NCI-H2196 (cell line): Measurements from ENCODE around the gene TIPRL.
A peak's percentile ranks its signal among the peaks of the same experiment; 100 is the strongest.
"Not testable (repeated sequence)": the region's sequence is repeated elsewhere in the genome, so short reads cannot be mapped to it uniquely, and the experiment has no call there.

Source experiments
- DNase-seq: peaks from one replicate; lab custom pipeline; 2025; ENCODE audit not compliant: unreplicated experiment; lab: John Stamatoyannopoulos, UW

TIPRL gene

DNA sequence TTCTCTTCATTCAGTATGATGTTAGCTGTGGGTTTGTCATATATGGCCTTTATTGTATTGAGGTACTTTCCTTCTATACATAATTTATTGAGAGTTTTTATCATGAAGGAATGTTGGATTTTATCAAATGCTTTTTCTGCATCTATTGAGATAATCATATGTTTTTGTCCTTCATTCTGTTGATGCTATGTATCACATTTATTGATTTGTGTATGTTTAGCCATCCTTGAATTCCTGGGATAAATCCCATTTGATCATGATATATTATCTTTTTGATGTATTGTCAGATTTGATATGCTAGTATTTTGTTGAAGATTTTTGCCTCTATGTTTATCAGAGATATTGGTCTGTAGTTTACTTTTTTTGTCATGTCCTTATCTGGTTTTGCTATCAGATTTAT is 21.1 kb upstream of the TIPRL start:
- DNase-seq: no peak

DNA sequence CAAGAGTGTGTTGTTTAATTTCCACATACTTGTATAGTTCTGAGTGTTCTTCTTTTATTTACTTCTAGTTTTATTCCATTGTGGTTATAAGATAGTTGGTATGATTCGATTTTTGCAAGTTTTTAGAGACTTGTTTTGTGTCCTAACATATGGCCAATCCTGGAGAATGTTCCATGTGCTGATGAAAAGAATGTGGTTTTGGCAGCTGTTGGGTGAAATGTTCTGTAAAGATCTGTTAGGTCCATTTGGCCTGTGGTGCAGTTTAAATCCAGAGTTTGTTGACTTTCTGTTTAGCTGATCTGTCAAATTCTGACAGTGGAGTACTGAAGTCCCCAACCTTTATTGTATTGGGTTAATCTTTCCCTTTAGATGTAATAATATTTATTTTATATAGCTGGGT is 19.5 kb upstream of the TIPRL start:
- DNase-seq: no peak

DNA sequence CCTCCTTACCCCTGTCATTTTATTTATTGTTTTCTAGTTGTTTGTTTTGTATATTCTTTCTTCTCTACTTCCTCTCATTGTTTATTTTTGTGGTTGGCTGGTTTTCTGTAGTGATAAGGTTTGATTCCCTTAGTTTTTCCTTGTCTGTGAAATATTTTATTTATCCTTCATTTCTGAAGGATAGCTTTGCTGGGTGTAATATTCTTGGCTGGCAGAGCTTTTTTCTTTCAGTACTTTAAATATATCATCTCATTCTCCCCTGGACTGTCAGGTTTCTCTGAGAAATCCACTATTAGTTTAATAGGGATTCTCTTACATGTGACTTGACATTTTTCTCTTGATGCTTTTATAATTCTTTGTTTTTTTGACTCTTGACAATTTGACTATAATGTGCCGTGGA is 18.8 kb upstream of the TIPRL start:
- no peak for DNase-seq

DNA sequence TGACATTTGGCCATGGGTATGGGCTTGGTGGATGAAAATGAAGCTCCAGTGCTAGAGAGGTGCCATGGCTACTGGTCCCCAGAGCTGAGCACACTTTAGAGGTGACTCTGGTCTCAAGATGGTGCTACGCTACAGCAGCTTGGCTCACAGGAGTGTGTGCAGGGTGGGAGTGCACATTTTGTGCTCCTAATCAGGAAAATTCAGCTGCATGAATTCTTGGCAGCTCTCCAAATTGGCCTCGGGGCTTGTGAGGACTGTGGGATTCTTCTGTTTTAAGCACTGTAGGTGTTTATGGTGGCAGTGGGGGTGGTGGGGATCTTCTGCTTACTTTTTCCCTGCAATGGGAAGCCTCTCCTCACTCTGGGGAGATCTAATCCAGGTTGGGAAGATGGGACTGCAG is 17.3 kb upstream of the TIPRL start:
- DNase-seq: no peak

DNA sequence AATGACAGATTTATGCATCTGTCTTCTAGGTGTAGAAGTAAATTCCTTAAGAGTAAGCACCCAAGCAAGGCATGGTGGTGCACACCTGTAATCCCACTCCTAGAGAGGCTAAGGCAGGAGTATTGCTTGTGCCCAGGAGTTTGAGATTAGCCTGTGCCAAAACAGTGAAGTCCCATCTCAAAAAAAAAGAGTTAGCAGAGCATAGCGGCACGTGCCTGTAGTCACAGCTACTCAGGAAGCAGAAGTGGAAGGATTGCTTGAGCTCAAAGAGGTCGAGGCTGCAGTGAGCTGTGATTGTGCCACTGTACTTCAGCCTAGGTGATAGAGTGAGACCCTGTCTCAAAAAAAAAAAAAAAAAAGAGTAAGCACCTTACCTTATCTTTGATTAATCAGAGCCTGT is 15.1 kb upstream of the TIPRL start:
- DNase-seq: no peak

DNA sequence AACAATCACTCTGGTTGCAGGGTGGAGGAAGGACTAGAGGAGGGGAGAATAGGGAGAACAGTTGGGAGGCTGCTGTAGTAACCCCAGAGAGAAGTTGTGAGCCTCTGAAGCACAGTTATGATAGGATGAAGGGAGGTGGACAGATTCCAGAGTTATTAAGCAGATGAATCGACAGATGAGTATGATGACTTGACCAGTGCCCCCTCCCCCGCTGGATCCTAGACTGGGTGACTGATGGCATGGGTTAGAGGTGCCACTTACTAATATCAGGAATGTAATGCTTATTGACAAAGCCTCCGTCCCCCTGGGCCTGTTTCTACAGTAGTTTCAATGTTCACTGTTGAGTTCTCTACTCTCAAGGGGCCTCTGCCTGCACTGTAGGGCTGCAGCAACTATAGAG is 14.0 kb upstream of the TIPRL start:
- no peak for DNase-seq

DNA sequence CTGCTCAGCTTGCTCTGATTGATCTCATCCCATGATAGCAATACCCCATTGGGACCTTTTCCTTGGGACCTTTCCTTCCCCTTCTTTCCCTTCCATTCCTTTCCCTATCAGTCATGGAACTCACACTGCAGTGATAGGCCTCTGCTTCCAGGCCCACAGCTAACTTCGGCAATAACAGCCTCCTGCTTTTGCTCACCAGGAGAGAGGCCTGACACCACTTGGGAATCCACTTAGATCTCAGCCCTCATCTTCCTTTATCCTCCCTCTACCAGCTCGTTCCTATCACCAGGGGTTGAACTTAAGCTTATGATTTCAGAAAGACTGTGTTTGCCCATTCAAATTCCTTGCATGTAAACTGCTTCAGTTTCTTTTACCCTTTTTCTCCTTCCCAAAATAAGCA is 11.0 kb upstream of the TIPRL start:
- DNase-seq: no peak

DNA sequence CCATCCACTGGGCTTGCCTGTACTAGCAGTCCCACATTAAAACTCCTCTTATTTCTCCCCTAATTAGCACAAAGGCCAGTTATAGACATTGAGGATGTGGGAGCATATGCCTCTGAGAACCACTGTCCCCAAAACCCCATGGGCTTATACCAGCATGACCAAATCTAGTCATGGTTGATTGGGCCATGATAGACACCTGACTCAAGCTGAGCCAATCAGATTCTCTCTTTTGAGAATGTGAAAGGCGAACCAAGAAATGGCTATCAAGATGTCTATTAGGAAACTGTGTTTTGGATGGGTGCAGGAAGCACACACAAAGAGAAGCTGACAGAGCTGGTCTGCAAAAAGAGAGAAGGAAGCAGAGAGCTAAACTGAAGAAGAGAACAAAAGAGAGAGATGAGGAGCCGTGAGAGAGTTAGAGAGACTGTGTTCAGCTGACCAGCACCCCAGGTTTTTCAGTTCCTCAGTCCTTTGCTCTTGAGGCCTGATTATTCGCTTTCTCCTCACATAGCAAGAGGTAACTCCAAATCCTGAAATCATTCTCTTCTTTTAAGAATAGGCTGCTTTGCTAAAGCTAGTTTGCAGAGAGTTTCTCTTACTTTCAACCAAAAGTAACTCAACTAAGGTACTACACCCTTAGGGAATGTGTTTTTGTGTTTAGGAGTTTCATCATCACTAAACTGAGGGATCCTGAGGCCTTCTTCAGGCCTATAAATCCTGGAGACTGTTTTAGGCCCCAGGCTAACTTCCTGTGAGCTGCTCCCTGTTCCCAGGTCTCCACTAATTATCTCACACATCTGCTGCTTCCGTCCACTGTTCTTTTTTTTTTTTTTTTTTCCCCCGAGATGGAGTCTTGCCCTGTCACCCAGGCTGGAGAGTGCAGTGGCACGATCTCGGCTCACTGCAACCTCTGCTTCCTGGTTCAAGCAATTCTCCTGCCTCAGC is 7.9 kb upstream of the TIPRL start:
- no peak for DNase-seq

DNA sequence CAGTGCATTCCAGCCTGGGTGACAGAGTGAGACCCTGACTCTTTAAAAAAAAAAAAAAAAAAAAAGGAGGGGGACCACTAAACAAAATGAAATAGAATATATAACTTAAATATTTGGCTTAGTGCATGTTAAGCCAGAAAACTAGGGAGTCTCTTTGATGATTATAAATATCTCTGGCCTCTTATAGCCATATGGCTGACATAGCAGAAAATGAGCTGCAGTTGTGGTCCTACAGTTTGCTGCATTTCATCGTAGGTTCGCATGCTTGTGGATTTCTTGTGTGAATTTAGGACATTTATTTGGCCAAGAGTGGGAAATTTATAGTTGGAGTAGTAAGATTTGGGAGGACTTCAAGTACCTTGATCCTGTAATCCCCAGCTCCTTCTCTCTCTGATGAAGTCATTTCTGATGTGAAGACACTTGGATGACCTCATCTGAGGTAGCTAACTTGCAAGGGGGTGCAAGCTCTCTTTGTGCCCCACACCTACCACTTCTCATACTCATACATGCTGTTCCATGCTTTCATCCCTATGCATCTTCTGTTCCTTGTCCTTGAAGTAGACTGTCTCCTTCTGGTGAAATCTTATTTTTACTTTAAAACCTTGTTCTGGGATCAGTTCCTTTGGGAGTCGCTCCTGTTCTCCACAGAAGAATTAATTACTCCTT is 6.4 kb upstream of the TIPRL start:
- no peak for DNase-seq

DNA sequence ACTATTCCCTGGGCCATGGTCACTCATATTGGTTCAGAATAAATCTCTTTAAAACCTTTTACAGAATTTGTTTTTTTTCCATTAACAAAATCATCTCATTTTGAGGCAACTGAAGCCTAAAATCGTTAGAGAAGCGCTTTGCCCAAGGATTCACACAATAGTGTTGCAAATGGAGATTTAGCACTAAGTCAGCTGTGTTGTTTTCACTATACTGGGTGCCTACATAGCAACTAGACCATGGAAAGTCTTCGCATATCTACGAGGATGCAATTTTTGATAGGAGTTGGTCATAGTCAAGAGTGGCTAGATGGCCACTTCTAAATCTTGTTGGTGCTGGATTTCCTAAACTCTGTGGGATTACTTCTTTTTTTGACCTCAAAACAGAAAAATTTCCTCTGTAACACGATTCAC is 530 bp upstream of the TIPRL start:
- DNase-seq: peak; percentile 48

DNA sequence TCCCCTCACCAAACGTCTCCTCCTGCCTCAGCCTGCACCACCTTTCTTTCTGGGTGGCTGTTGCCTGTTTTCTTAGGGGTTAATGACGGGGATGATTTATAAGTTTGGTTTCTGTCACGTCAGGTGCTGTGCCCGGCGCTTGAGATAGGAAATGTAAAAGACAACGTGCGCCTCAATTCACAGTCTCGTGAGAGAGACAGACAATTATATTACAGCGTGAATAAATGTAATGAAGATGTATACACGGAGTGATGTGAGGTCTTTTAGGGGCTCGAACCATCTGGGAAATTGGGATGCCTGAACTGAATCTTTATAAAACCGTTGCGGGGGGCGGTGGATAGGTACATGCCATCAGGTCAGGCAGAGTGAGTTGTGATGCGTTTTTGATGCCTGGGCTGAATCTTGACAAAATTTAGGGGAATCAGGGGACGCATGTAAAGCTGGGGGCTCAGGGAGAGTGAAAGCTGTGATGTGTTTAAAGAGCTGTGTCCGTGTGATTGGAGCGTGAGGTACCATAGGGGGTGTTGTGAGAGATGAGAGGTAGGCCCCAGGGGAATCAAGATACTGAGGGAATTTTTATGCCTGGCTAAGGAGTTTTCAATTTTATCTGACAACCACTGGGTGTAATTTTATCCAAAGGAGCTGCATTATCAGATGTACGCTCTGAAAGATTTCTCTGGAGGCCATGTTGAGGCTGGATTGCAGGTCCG is 831 bp downstream of the TIPRL start:
- no peak for DNase-seq

DNA sequence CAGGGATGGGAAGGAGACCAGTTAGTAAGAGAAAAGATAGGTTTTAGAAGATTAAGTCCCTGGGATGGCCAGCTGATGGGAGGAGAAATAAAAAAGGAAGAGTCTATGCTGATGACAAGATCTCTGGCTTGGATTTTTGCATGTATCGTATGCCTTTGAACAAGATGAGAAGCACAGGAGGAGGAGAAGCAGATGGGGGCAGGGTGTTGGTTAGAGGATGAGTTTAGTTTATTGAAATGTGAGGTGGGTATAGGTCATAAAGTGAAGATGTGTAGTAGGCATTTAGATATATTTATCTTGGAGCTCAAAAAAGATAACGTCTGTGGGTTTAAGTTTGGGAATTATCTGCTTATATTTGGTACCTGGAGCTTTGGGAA is 1.4 kb downstream of the TIPRL start:
- DNase-seq: no peak

DNA sequence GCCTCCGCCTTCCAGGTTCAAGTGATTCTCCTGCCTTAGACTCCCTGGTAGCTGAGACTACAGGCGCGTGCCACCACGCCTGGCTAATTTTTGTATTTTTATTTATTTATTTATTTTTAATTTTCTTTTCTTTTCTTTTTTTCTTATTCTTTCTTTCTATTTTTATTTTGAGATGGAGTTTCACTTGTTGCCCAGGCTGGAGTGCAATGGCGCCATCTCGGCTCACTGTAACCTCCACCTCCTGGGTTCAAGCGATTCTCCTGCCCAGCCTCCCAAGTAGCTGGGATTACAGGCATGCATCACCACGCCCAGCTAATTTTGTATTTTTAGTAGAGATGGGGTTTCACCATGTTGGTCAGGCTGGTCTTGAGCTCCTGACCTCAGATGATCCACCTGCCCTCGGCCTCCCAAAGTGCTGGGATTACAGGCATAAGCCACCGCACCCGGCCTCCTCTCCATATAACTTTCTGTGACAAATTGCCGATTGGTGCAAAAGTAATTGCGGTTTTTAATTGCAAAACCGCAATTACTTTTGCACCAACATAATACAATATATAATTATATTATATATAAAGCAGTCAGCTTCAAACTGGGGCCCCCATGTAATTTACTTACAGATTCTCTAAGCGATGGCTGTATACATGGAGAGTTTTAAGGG is 2.4 kb downstream of the TIPRL start:
- DNase-seq: not testable (repeated sequence)

DNA sequence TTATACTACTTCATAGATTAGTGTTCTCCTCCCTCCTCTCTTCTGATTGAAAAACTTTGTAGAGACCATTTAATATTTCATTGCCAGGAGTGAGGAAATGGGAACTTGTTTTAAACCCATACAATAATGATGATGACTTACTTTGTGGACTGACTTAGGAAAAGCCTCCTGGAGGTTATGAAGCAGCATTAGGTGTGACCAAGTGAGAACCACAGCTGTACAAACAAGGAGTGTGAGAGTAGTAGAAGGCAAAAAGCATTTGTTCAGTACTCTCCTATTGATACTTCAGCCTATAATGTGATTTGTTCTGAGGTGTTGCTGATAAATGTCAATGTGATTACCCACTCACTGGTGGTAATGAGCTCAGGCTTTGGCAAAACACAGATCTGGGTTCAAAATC is 8.4 kb downstream of the TIPRL start:
- DNase-seq: no peak

DNA sequence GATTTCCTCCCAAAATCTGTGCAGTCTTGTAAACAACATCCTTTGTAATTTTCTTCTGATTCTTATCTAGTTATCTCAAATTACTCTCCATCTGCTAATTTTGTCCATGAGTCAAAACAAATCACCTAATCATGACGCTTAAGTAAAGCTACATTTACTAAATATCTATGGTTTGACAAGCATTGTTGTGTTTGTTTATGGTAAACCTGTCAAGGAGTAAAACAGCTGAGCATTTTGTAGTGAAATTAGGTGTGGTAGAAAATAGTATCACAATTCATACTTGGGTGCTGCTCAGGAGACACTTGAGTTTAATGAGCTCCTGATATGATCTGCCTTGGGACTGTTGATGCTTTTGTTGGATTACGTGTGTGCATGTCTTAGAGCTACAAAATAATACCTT is 11.6 kb downstream of the TIPRL start:
- no peak for DNase-seq

DNA sequence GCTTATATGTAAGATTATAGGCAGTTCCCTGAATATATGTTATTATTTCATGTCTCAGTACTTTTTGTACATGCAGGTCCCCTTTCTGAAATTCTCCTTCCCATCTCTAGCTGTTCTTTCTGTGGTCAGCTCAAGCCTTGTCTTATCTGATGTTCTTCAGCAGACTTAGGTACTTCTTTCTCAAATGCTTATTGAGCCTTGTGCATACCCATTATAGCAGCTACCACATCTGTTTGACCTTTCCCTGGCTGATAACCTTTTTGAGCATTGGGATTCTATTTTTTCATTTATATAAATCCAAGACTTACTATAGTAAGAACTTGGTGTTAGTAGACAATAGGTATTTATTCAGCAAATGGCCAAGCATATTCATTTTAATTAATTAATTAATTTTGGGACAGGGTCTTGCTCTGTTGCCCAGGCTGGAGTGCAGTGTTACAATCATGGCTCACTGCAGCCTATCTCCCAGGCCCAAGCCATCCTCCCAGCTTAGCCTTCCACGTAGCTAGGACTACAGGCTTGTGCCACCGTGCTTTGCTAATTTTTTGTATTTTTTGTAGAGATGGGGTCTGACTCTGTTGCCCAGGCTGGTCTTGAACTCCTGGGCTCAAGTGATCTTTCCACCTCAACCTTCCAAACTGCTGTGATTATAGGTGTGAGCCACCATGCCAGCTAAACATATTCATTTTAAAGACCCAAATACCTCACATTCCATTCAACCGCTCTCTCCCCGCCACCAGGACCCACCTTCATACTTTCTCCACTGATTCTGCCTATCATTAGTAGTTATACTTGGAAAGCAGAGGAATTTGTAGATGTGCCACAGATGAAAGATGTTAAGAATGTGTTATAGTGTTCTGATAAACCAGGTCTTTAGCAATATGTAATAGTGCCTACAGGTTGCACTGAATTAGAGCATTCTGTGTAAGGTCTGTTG is 16.7 kb downstream of the TIPRL start:
- DNase-seq: no peak

DNA sequence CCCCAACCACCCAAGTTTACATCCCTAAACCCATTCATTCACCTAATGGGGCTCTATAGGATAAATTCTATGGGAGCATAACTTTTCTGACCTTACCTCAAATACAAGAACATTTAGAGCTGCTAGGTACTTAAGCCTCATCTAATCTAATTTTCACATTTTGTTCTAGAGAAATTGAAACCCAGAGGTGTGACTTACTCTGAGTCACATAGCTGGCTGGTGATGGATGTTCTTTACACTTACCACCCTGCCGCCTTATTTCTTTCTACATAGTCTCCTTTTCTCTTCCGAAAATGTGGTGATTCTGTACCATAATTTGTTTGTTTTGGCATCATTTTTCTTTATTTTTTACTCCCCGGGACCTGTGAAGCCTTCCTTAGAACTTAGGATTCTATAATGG is 20.3 kb downstream of the TIPRL start:
- DNase-seq: no peak

DNA sequence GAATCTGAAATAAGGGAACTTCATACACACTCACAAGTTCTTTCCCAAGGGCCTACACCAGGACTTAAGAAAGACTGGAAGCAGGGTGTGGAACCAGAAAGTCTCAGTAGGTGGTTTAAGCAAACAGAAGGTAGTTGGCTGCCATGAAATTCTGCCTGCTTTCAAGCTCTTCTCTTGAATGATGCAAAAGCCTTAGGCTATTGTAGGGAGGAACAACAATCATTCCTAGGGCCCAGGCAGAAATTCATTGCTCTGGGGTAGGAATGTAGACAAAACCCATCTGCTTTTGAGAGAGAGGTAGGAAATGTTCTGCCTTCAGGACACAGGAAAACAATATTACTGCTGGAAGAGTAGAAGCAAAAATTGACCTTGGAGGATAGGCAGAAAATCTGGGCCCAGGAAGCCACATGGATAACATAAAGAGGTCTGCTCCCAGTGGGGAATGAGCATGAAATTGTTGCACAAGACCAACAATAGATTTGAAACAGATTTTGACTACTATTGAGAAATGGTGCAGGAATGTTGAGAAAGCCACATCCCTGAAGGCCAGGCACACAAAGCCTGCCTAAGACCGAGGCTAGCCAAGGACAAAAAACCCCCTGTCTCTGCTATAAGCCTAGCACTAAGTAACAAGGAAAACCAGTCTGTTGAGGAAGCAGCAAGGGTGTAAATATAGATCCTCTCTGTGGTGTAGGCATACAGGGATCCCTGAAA is 24.3 kb downstream of the TIPRL start:
- no peak for DNase-seq

DNA sequence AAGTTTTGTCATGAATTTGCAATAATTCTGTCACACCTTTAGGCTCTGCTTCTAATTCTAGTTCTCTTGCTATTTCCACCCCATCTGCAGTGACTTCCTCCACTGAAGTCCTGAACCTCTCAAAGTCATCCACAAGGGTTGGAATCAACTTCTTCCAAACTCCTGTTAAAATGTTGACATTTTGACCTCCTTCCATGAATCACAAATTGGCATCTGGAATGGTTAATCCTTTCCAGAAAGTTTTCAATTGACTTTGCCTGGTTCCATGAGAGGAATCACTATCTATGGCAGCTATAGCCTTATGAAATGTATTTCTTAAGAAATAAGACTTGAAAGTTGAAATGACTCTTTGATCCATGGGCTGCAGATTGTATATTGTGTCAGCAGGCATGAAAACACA is 27.3 kb downstream of the TIPRL start:
- DNase-seq: no peak

DNA sequence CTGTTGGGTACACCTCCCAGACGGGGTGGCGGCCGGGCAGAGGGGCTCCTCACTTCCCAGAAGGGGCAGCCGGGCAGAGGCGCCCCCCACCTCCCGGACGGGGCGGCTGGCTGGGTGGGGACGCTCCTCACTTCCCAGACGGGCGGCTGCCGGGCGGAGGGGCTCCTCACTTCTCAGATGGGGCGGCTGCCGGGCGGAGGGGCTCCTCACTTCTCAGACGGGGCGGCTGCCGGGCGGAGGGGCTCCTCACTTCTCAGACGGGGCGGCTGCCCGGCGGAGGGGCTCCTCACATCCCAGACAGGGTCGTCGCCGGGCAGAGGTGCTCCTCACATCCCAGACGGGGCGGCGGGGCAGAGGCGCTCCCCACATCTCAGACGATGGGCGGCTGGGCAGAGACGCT is 28.9 kb downstream of the TIPRL start:
- not testable (repeated sequence) for DNase-seq
